BE2C (cell line): ENCODE data around the gene ENHO.

Experiments
- DNase-seq: peaks from one replicate; pipeline ENCODE4 v3.0.0-alpha.2; 2020
- H3K27me3 ChIP-seq: fragments of 250-450 bp; sonication (Bioruptor Pico); 2 replicates; pipeline ENCODE4 v1.5.1; 2020; ENCODE audit warnings: mild to moderate bottlenecking
- H3K36me3 ChIP-seq: fragments of 250-450 bp; sonication (Bioruptor Pico); 2 replicates; pipeline ENCODE4 v1.5.1; 2020; ENCODE audit warnings: mild to moderate bottlenecking
- H3K4me1 ChIP-seq: fragments of 250-450 bp; sonication (Bioruptor Pico); 2 replicates; pipeline ENCODE4 v1.5.1; 2020
- H3K4me3 ChIP-seq: 2 replicates; pipeline ENCODE4 v1.5.1; 2011; ENCODE audit warnings: low read depth, low read length
- H3K9me3 ChIP-seq: fragments of 250-450 bp; sonication (Bioruptor Pico); 2 replicates; pipeline ENCODE4 v1.5.1; 2020
- CTCF ChIP-seq: IDR thresholded peaks from 2 replicates; pipeline ENCODE4 v1.5.1; 2012; ENCODE audit warnings: mild to moderate bottlenecking, low read depth, low read length

The ENHO gene

DNA sequence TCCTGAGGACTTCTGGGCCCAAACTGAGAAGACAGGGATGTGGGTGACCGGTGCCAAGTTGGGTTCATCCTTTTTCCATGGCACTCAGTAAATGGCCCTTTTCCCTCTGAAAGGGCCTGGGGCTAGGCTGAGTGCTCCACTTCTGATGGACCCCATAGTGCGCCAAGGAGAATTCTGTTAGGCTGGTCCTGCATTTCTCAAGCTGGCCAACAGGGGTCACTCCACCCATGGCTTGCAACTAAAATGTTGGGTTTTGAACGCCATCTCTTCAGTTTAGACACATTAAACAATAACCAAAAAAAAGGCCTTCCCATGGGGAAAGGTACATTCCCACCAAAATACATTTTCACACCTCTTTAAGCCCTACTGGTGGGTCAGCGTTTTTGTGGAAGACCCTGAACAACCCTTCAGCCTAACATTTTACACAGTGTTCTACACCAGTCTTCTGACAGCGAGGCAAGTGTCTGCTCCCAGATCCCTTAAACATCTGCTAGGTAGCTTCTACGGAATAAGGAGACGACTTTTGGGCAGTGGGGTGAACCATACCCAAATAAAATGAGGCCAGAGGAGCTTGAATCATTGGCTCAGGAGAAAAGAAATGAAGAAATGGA lies 39.5 kb upstream of the ENHO start:
- Histone ChIP-seq H3K36me3 (peaks cover 48% of the 10 kb centered on the region), H3K4me3 (no peak overlapping the region), H3K27me3 (no peaks in the 10 kb centered on the region), H3K4me1 (peaks cover 58% of the 10 kb centered on the region), H3K9me3 (no peaks in the 10 kb centered on the region)
- no peak for DNase-seq
- TF ChIP-seq CTCF: peak; percentile 89

- no peak for TF ChIP-seq CTCF
- DNase-seq: no peak
- Histone ChIP-seq H3K9me3 (no peaks in the 10 kb centered on the region), H3K27me3 (no peaks in the 10 kb centered on the region), H3K4me1 (peaks cover 57% of the 10 kb centered on the region), H3K36me3 (peaks cover 44% of the 10 kb centered on the region), H3K4me3 (no peak overlapping the region)
These were observed 37.9 kb upstream of the ENHO start for GRCh38 chr9:34560599-34561214.

DNA sequence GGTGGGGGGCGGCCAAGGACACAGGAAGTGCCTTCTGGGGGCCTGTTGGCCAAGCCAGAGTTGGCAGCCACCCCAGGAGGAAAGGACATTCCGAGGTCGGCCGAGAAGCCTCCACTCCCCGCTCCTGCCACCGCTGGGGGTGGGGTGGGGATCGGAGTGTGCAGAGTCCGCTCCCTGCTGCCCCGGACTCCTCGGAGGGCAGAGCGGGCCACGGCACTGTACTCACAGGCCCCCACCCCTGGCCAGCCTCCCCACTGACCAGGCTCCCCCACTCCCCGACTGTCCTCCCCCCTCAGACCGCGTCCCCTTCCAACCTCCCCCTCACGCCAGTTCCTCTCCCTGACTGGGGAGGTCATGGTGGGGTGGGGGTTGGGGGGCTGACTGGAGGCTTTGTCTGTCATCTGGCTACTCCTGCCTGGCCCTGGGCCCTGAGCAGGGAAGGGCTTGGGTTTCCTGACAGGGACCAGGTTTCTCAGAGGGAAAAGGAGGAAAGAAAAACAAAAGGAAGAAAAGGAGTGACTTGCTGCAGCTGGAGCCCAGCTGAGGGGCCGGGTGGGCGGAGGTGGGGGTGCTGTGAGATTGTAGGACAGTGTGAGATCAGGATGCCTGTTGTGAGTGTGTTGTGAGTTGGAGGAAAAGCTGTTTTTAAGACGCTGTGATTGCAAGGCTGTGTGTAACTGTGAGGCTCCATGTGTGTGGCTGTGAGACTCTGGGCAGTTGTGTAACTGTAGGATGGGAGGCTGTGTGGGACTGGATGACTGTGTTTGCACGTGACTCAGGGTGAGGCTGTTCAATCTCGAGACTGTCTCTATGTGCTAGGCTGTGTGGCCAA lies 37.0 kb upstream of the ENHO start:
- DNase-seq: no peak
- Histone ChIP-seq H3K36me3 (peaks cover 42% of the 10 kb centered on the region), H3K4me1 (peaks cover 64% of the 10 kb centered on the region), H3K4me3 (peak overlapping the region; percentile 19), H3K9me3 (no peaks in the 10 kb centered on the region), H3K27me3 (no peaks in the 10 kb centered on the region)
- no peak for TF ChIP-seq CTCF

- DNase-seq: no peak
- Histone ChIP-seq H3K36me3 (peaks cover 35% of the 10 kb centered on the region), H3K4me3 (0 out of 2 replicates have a peak overlapping the region, but pooled peaks have one; percentile 7), H3K9me3 (no peaks in the 10 kb centered on the region), H3K27me3 (no peaks in the 10 kb centered on the region), H3K4me1 (peaks cover 70% of the 10 kb centered on the region)
- no peak for TF ChIP-seq CTCF
These were observed 36.3 kb upstream of the ENHO start for GRCh38 chr9:34558919-34559623.

DNA sequence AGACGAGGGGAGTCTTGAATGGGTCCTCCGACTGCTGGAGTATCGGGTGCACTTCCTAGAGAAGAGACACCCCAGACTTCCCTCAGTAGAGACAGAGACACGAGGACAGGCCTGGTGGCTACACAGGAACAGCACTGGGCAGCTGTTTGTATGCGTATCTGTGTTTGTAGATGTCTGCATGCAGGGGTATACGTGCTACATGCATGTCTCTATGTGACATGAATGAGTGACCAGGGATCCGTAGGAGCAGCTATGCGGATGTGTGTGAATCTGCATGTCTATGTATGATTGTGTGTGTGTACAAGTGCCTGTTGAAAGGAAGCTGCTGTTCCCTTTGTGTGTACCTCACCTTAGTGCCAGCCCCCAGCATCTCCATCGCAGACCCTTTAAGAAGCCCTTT lies 35.6 kb upstream of the ENHO start:
- Histone ChIP-seq H3K27me3 (no peaks in the 10 kb centered on the region), H3K4me1 (peaks cover 77% of the 10 kb centered on the region), H3K9me3 (no peaks in the 10 kb centered on the region), H3K4me3 (no peak overlapping the region), H3K36me3 (peaks cover 34% of the 10 kb centered on the region)
- TF ChIP-seq CTCF: no peak
- no peak for DNase-seq
